Adrenal gland (tissue), 5 donors: ENCODE data around the gene NCOA1.

Experiments
- CTCF ChIP-seq, 6 experiments: fragments of 450-650 bp in 4 of 6; fragments of 200-600 bp in 2 of 6; sonication (generic) in 1 of 6; IDR thresholded peaks; 1 replicate in 5 of 6; 2 replicates in 1 of 6; pipeline versions ENCODE4 v1.5.1 to v1.8.0; 2016 to 2021; ENCODE audit warnings: antibody characterized with exemption in 6 of 6, mild to moderate bottlenecking in 2 of 6, moderate library complexity in 1 of 6
- POLR2A ChIP-seq, 2 donors: fragments of 450-650 bp; IDR thresholded peaks; one replicate each; pipeline ENCODE4 v1.6.1; 2017; ENCODE audit warnings: antibody characterized with exemption in 2 of 2, mild to moderate bottlenecking in 2 of 2, moderate library complexity in 1 of 2
- donor health status: DM: no; HTN: no; CAD: no.

GRCh38 chr2:24495451-24495850 lies 4.4 kb downstream of the NCOA1 start:
- TF ChIP-seq CTCF (IDR thresholded peaks at IDR 0.05) = no peak
- TF ChIP-seq POLR2A (IDR thresholded peaks at IDR 0.05) = no peak
